Lower leg skin (tissue), 3 donors: Measurements from ENCODE around the gene KCNJ6.

ENCODE experiments used
- CTCF ChIP-seq, 3 donors: fragments of 450-650 bp; IDR thresholded peaks; one replicate each; pipeline ENCODE4 v1.5.1; 2016; ENCODE audit warnings: antibody characterized with exemption in 3 of 3, mild to moderate bottlenecking in 3 of 3, moderate library complexity in 2 of 3
- POLR2A ChIP-seq, 2 donors: fragments of 450-650 bp; IDR thresholded peaks; one replicate each; pipeline ENCODE4 v1.6.1; 2016 to 2017; ENCODE audit warnings: antibody characterized with exemption in 2 of 2, mild to moderate bottlenecking in 1 of 2, moderate library complexity in 1 of 2

DNA sequence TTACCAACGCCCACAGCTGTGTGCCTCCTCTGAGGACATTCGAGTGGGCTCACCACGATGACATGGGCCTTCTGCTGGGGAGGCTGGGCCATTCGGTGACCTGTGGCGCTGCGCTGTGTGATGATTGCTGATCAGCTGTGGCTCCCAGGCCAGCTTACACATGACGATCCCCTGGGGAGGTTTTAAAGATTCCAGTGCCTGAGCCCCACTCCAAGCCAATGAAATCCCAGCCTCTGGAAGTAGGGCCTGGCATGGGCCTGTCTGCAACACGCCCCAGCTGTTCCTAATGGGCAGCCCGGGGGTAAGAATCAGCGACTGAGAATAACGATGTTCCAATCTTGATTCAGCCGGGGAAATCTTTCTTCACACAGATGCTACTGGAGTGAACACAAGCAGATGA, 153.7 kb downstream of the KCNJ6 start:
- no peak for TF ChIP-seq POLR2A (IDR thresholded peaks at IDR 0.05)
- TF ChIP-seq CTCF (IDR thresholded peaks at IDR 0.05) = no peak
